OCI-LY3 (cell line): ENCODE results near the gene TMTC4.
A peak's percentile ranks its signal among the peaks of the same experiment; 100 is the strongest.

Source experiments
- EZH2phosphoT487 ChIP-seq: fragments of 200-600 bp; shearing (Covaris generic); IDR thresholded peaks from 2 replicates; pipeline ENCODE4 v1.6.1; 2018; ENCODE audit warnings: antibody characterized with exemption, mixed run types, low read depth
- TF ChIP-seq, protein P1 (sequence below): fragments of 200-600, 300-600 bp; sonication (generic); IDR thresholded peaks from 2 replicates; pipeline ENCODE4 v1.5.1; 2014; ENCODE audit warnings: antibody characterized with exemption, low read length, low read depth

DNA sequence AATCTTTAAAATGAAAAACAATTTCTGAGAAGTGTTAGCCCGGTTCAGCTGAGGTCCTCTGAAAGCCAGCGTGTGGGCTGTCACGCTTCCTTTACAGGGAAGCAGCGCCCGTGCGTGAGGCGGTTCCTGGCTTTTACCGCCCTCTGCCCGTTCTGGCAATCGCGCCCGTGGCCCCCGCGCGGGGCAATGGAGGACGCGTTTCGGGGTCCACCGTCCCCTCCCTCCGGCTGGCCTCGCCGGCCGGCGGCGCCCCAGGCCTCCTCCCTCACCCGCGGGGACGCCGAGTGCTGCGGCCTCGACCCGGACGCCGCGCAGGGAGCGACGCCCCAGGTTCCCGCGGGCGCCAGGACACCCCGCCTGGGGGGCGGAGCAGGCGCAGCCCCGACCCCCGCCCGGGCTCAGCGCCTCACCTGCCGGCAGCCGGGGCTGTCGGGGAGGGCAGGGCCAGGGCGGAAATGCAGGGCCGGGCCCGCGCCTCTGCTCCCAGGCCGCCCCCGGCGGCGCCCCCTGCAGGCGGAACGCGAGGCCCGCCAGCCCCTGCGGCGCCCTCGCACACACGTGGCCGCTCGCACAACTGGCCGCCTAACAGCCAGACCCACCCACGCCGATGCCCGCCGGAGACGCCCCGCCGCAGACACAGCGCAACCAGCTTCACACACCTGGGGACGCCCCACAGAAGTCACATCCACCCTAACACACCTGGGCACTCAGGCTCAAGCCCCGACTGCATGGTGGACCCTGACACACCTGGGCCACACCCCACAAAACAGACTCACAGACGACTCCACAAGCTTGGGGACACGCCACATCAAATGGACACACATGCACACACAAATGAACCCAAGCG, 86.0 kb downstream of the TMTC4 start, which contains the start of gene GGACT:
- TF ChIP-seq, protein P1, sequence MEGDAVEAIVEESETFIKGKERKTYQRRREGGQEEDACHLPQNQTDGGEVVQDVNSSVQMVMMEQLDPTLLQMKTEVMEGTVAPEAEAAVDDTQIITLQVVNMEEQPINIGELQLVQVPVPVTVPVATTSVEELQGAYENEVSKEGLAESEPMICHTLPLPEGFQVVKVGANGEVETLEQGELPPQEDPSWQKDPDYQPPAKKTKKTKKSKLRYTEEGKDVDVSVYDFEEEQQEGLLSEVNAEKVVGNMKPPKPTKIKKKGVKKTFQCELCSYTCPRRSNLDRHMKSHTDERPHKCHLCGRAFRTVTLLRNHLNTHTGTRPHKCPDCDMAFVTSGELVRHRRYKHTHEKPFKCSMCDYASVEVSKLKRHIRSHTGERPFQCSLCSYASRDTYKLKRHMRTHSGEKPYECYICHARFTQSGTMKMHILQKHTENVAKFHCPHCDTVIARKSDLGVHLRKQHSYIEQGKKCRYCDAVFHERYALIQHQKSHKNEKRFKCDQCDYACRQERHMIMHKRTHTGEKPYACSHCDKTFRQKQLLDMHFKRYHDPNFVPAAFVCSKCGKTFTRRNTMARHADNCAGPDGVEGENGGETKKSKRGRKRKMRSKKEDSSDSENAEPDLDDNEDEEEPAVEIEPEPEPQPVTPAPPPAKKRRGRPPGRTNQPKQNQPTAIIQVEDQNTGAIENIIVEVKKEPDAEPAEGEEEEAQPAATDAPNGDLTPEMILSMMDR, result peak; percentile 74
- TF ChIP-seq EZH2phosphoT487, result no peak
